Heart right ventricle (tissue), 16 donors: ENCODE data around the gene UGT3A1. TPM values are rescaled to one million over a fixed set of nuclear protein-coding genes. Genes with fewer than 3 reads are reported as not detected.

Experiments
- ATAC-seq, 8 donors: fragments of 200-7000 bp; cut with Tn5 transposase; one replicate each; pipeline ENCODE4 v1.9.1; 2020; ENCODE audit warnings: mild to moderate bottlenecking in 8 of 8, moderate library complexity in 8 of 8, moderate number of reproducible peaks in 1 of 8
- DNase-seq, 2 donors: peaks; one replicate each; pipeline ENCODE4 v3.0.0-alpha.2; 2020
- H3K27ac ChIP-seq, 10 donors: fragments of 200-600 bp; sonication (generic) in 2 of 10; one replicate each; pipeline versions ENCODE4 v1.5.0 to v1.8.0; 2020 to 2022; ENCODE audit warnings: mild to moderate bottlenecking in 3 of 10
- H3K27me3 ChIP-seq, 7 donors: fragments of 200-600 bp; one replicate each; pipeline ENCODE4 v1.8.0; 2021 to 2022; ENCODE audit warnings: mild to moderate bottlenecking in 2 of 7
- H3K36me3 ChIP-seq, 9 donors: fragments of 200-600 bp; sonication (generic) in 1 of 9; one replicate each; pipeline versions ENCODE4 v1.5.0 to v1.8.0; 2020 to 2022; ENCODE audit warnings: mild to moderate bottlenecking in 2 of 9
- H3K4me1 ChIP-seq, 9 donors: fragments of 200-600 bp; sonication (generic) in 1 of 9; one replicate each; pipeline versions ENCODE4 v1.5.0 to v1.8.0; 2020 to 2022; ENCODE audit warnings: mild to moderate bottlenecking in 4 of 9
- H3K4me3 ChIP-seq, 10 donors: fragments of 200-600 bp; sonication (generic) in 2 of 10; one replicate each; pipeline versions ENCODE4 v1.5.0 to v1.8.0; 2020 to 2022; ENCODE audit warnings: mild to moderate bottlenecking in 7 of 10, moderate library complexity in 2 of 10
- H3K9me3 ChIP-seq, 11 donors: fragments of 200-600 bp in 10 of 11; sonication (generic) in 2 of 11; one replicate each; pipeline versions ENCODE4 v1.5.0 to v1.8.0; 2013 to 2022; ENCODE audit warnings: mild to moderate bottlenecking in 2 of 11, control low read depth in 1 of 11, moderate library complexity in 1 of 11
- WGBS, 2 donors: extraction: QIAGEN DNeasy Blood & Tissue Kit; methylation state at CpG; one replicate each; pipeline ENCODE4 v1.1.7; 2013; ENCODE audit warnings: inconsistent platforms in 1 of 2; 5-methylcytosine and 5-hydroxymethylcytosine counted together
- intact Hi-C, 10 donors: fragments of 100-400 bp; cut with DNase I; formaldehyde crosslinking; loops; one replicate each; pipeline versions ENCODE4 v1.11.1 to v1.14.2; 2022
- polyA plus RNA-seq, 2 donors: library from polyadenylated mRNA; stranded (reverse); fragments of 200-250 nt; gene quantifications; one replicate each; pipeline ENCODE4 v1.2.3, GENCODE V29; 2013
- total RNA-seq, 10 donors: library from RNA; stranded (reverse); fragmentation: NEBNext Ultra II Directional in 3 of 10; extraction: Animal tissue kit (Norgen Biotek cat#: 25700) in 3 of 10; gene quantifications; one replicate each; pipeline versions ENCODE4 v1.2.1 to v1.2.4, GENCODE V29; 2021 to 2023
- TF ChIP-seq, protein P1 (sequence below), 9 donors: fragments of 200-600 bp; sonication (generic) in 2 of 9; IDR thresholded peaks; one replicate each; pipeline versions ENCODE4 v1.5.0 to v1.8.0; 2021 to 2022; ENCODE audit warnings: antibody characterized with exemption in 9 of 9, mild to moderate bottlenecking in 5 of 9, moderate library complexity in 1 of 9
- donor health status: Arrhythmogenic right ventricular cardiomyopathy.
- donor health status: ischemic (EF 13 %, LVEDD 7.1; RV severe dilation, severe dysfunction).
- donor health status: healthy with polysubstance abuse.
- donor health status: DM: no; HTN: yes; CAD: no.
- donor health status: DM: no; HTN: no; CAD: no.
- donor health status: ischemic (EF 25% LVEDD 6.9; RV normal size, moderate dysfunction).
- donor health status: ischemic (EF 25% LVEDD 5.7; RV mildly dilated, moderate dysfunction).
- donor health status: healthy.
- donor health status: DM: yes; HTN: yes; CAD: no.
- donor health status: Ischemic cardiomyopathy.
- donor health status: ischemic (EF 35%, LVEDD 5.7; RV mildly dilated, moderate dysfunction).
- donor health status: nonischemic (EF 11% LVEDD 7.7; RV severe dilation, severe dysfunction).
- donor health status: DM: yes; HTN: yes; CAD: no.
- donor health status: PGD.
- donor health status: ischemic (EF 29% LVEDD 5.4; RV normal size, mild dysfunction).
- donor health status: nonischemic (EF 23%, LVEDD 6.1; RV moderate dilation, normal function).

Gene UGT3A1
- total and polyA plus RNA-seq, 12 donors: not detected

- TF ChIP-seq, protein P1, sequence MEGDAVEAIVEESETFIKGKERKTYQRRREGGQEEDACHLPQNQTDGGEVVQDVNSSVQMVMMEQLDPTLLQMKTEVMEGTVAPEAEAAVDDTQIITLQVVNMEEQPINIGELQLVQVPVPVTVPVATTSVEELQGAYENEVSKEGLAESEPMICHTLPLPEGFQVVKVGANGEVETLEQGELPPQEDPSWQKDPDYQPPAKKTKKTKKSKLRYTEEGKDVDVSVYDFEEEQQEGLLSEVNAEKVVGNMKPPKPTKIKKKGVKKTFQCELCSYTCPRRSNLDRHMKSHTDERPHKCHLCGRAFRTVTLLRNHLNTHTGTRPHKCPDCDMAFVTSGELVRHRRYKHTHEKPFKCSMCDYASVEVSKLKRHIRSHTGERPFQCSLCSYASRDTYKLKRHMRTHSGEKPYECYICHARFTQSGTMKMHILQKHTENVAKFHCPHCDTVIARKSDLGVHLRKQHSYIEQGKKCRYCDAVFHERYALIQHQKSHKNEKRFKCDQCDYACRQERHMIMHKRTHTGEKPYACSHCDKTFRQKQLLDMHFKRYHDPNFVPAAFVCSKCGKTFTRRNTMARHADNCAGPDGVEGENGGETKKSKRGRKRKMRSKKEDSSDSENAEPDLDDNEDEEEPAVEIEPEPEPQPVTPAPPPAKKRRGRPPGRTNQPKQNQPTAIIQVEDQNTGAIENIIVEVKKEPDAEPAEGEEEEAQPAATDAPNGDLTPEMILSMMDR (IDR thresholded peaks at IDR 0.05): no peak
- no peak for ATAC-seq
- Histone ChIP-seq H3K9me3 (no peaks in the 10 kb centered on the region), H3K4me1 (no peaks in the 10 kb centered on the region), H3K36me3 (no peaks in the 10 kb centered on the region), H3K27me3 (peaks cover 0 to 21% (median 0%) of the 10 kb centered on the region in 7 donors), H3K27ac (no peak within 1 kb of the TSS), H3K4me3 (no peak within 1 kb of the TSS)
- WGBS, 2 donors: 41 to 46% methylated on average over 2 of the region's 2 CpGs
- DNase-seq: peak in 1 of 2 donors; percentile 19
- intact Hi-C loops: no loop called here
Measured at GRCh38 chr5:35938568-35939227, 52.5 kb downstream of the UGT3A1 start, which contains the start of gene CAPSL. TSS of gene CAPSL (minus strand) at chr5:35938622. CDS start at chr5:35921120, 17,502 bp downstream.

DNA sequence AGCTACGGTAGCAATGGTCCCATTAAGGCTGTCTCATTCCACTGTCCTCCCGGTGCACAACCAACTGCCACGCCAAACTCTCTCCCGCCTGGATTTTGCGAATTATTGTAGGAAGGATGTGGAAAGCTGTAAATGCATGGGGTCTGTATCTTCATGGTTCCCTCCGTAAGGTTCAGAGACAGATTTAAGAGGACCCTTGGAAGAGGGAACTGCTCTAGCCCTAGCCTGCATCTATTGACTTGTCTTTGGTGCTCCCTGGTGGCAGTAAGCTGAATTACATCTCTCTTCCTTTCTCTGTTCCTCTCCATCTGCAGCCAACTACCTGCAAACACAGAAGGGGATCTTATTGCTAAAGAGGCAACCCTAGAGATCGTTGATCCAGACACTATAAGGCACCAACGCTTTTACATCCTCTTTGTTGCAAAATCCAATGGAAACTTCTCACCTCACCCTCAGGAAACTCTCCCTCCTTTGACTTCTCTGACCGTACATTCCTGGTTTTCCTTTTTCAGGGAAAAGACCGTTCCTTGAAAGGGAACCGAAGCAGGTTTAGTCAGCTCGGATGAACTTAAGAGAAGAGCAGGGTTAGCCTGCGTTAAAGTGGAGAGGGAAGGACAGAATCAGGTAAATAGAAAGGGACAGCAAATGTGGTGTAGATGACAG is 64.7 kb downstream of the UGT3A1 start:
- Histone ChIP-seq H3K27ac (no peak overlapping the region), H3K4me1 (peaks cover 0 to 18% (median 0%) of the 10 kb centered on the region in 9 donors), H3K4me3 (no peak overlapping the region), H3K36me3 (no peaks in the 10 kb centered on the region), H3K27me3 (peaks cover 0 to 84% (median 39%) of the 10 kb centered on the region in 7 donors), H3K9me3 (no peaks in the 10 kb centered on the region)
- ATAC-seq (peak; percentile 56 to 78 (median 72)), DNase-seq (peak in 1 of 2 donors; percentile 43)
- intact Hi-C loops: loop anchor here (1.0 to 10.0 kb wide), 16 partner anchors 149 to 1452 kb away; partner anchors contain the start of gene SPEF2 (in 6 of the 10)
- WGBS, 2 donors: 34 to 37% methylated on average over 13 of the region's 13 CpGs
- TF ChIP-seq, protein P1 (IDR thresholded peaks at IDR 0.05): peak; percentile 65 to 92 (median 83)

- Histone ChIP-seq H3K27ac (no peak overlapping the region), H3K9me3 (no peaks in the 10 kb centered on the region), H3K4me3 (peak overlapping the region in 2 of 10 donors; percentile 6 to 14), H3K4me1 (peaks cover 0 to 18% (median 0%) of the 10 kb centered on the region in 9 donors), H3K36me3 (no peaks in the 10 kb centered on the region), H3K27me3 (peaks cover 0 to 87% (median 39%) of the 10 kb centered on the region in 7 donors)
- DNase-seq (peak; percentile 8 to 45), ATAC-seq (peak; percentile 50 to 82 (median 73))
- TF ChIP-seq, protein P1 (IDR thresholded peaks at IDR 0.05): peak in 7 of 9 donors; percentile 41 to 74 (median 53)
- WGBS, 2 donors: 15 to 16% methylated on average over 21 of the region's 21 CpGs
- intact Hi-C loops: loop anchor here (5.0 to 10.0 kb wide), 12 partner anchors 148 to 1450 kb away; partner anchors contain the start of gene SPEF2 (in 6 of the 10)
Measured at GRCh38 chr5:35924950-35925722, 66.1 kb downstream of the UGT3A1 start.
